Measurements from ENCODE around the gene PCDHA6. TPM values are rescaled to one million over a fixed set of nuclear protein-coding genes. Genes with fewer than 3 reads are reported as not detected.
"Not testable (repeated sequence)": the region's sequence is repeated elsewhere in the genome, so short reads cannot be mapped to it uniquely, and the experiment has no call there.

PCDHA6 gene
- polyA plus RNA-seq, 1 of the 3 experiments (the other 2 are of a cell fraction) = 0.02 TPM

- Histone ChIP-seq H3K4me1 (ENCODE audit: control insufficient read depth in 1 of 2, insufficient read depth in 2 of 2, low read depth in 1 of 2, low read length in 1 of 2) (no peaks in the 10 kb centered on the region), H3K36me3 (replicated peaks in 1 of 2; ENCODE audit: control insufficient read depth in 1 of 2, insufficient read depth in 2 of 2, low read length in 1 of 2) (no peaks in the 10 kb centered on the region), H2AFZ (ENCODE audit: low read depth) (no peak overlapping the region), H3K79me2 (ENCODE audit: insufficient read depth) (no peaks in the 10 kb centered on the region), H3K9me2 (no peaks in the 10 kb centered on the region), H3K4me2 (no peak overlapping the region), H4K20me1 (ENCODE audit: insufficient read depth) (no peaks in the 10 kb centered on the region), H3F3A (replicated peaks; ENCODE audit: insufficient read depth) (no peaks in the 10 kb centered on the region), H3K27ac (ENCODE audit: low read depth in 2 of 2, low read length in 1 of 2) (no peak overlapping the region), H3K4me3 (ENCODE audit: low read depth in 2 of 2, low read length in 1 of 2) (peak overlapping the region in 1 of 2 experiments; percentile 16; a peak in 1 of 4 replicates), H3K9ac (no peak overlapping the region), H3K9me3 (peaks cover 19% of the 10 kb centered on the region; the same call in 1 of the 2 replicates), H3K27me3 (ENCODE audit: insufficient read depth) (no peaks in the 10 kb centered on the region)
- WGBS (ENCODE audit: low lambda C conversion rate) = 64% methylated on average over 15 of the region's 15 CpGs
- TF ChIP-seq CHD2 (IDR thresholded peaks at IDR 0.05; ENCODE audit: low read length, partially characterized antibody) = no peak
- no peak for TF ChIP-seq ELF1 (IDR thresholded peaks at IDR 0.05)
- TF ChIP-seq GATA2 (CRISPR knock-in tag; IDR thresholded peaks at IDR 0.05) = no peak
- no peak for TF ChIP-seq EZH2phosphoT487 (IDR thresholded peaks at IDR 0.05; ENCODE audit: borderline replicate concordance, low read depth)
- TF ChIP-seq POLR2AphosphoS5 (IDR thresholded peaks at IDR 0.05; ENCODE audit: low read depth, low read length) = no peak
- TF ChIP-seq, protein P1, sequence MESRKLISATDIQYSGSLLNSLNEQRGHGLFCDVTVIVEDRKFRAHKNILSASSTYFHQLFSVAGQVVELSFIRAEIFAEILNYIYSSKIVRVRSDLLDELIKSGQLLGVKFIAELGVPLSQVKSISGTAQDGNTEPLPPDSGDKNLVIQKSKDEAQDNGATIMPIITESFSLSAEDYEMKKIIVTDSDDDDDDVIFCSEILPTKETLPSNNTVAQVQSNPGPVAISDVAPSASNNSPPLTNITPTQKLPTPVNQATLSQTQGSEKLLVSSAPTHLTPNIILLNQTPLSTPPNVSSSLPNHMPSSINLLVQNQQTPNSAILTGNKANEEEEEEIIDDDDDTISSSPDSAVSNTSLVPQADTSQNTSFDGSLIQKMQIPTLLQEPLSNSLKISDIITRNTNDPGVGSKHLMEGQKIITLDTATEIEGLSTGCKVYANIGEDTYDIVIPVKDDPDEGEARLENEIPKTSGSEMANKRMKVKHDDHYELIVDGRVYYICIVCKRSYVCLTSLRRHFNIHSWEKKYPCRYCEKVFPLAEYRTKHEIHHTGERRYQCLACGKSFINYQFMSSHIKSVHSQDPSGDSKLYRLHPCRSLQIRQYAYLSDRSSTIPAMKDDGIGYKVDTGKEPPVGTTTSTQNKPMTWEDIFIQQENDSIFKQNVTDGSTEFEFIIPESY (IDR thresholded peaks at IDR 0.05; ENCODE audit: borderline replicate concordance, low read depth) = no peak
- no peak for TF ChIP-seq FOSL2 (IDR thresholded peaks at IDR 0.05; ENCODE audit: borderline replicate concordance, low read depth)
- TF ChIP-seq JUND (IDR thresholded peaks at IDR 0.05) = no peak
- DNase-seq = no peak
- ChIA-PET POLR2A (no interaction called here), CTCF (interaction anchor here (0.7 to 3.7 kb wide), 4 partner anchors 11 to 426 kb away, joined by 3 to 23 read pairs (median 3); partner anchors contain the start of genes PCDHA4 and PCDHA8)
These were observed 32.5 kb upstream of the PCDHA6 start for GRCh38 chr5:140795259-140795641.

DNA sequence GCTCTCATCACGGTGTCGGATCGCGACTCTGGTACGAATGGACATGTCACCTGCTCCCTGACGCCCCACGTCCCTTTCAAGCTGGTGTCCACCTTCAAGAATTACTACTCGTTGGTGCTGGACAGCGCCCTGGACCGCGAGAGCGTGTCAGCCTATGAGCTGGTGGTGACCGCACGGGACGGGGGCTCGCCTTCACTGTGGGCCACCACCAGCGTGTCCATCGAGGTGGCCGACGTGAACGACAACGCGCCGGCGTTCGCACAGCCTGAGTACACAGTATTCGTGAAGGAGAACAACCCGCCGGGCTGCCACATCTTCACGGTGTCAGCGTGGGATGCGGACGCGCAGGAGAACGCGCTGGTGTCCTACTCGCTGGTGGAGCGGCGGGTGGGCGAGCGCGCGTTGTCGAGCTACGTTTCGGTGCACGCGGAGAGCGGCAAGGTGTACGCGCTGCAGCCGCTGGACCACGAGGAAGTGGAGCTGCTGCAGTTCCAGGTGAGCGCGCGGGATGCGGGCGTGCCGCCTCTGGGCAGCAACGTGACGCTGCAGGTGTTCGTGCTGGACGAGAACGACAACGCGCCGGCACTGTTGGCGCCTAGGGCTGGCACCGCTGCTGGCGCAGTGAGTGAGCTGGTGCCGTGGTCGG lies 31.6 kb upstream of the PCDHA6 start:
- H3K27me3 ChIP-seq (ENCODE audit: insufficient read depth); H3K4me1 ChIP-seq (ENCODE audit: control insufficient read depth in 1 of 2, insufficient read depth in 2 of 2, low read depth in 1 of 2, low read length in 1 of 2); H3K4me2 ChIP-seq; H3F3A ChIP-seq (replicated peaks; ENCODE audit: insufficient read depth); H3K9me2 ChIP-seq; H3K27ac ChIP-seq (ENCODE audit: low read depth in 2 of 2, low read length in 1 of 2); H3K79me2 ChIP-seq (ENCODE audit: insufficient read depth); POLR2A ChIA-PET; DNase-seq; H4K20me1 ChIP-seq (ENCODE audit: insufficient read depth); H2AFZ ChIP-seq (ENCODE audit: low read depth); H3K9ac ChIP-seq; H3K36me3 ChIP-seq (replicated peaks in 1 of 2; ENCODE audit: control insufficient read depth in 1 of 2, insufficient read depth in 2 of 2, low read length in 1 of 2): not testable (repeated sequence)
- Histone ChIP-seq H3K4me3 (ENCODE audit: low read depth in 2 of 2, low read length in 1 of 2) (peak overlapping the region in 1 of 2 experiments; percentile 19; a peak in 1 of 4 replicates), H3K9me3 (peaks cover 19% of the 10 kb centered on the region; the same call in 1 of the 2 replicates)
- 85% methylated on average over 64 of the region's 72 CpGs for WGBS (ENCODE audit: low lambda C conversion rate)
- CTCF ChIA-PET = interaction anchor here (1.1 to 3.7 kb wide), 3 partner anchors 10 to 45 kb away, joined by 3 to 23 read pairs (median 6); partner anchors contain the start of genes PCDHA4 and PCDHA8

GRCh38 chr5:140796718-140797095 lies 31.1 kb upstream of the PCDHA6 start:
- no peaks in the 10 kb centered on the region for H3F3A ChIP-seq (replicated peaks; ENCODE audit: insufficient read depth)
- H3K27ac ChIP-seq (ENCODE audit: low read depth in 2 of 2, low read length in 1 of 2) = no peak overlapping the region
- peaks cover 19% of the 10 kb centered on the region; the same call in 1 of the 2 replicates for H3K9me3 ChIP-seq
- ChIA-PET POLR2A (no interaction called here), CTCF (interaction anchor here (2.0 kb wide), 1 partner anchor 11 kb away, joined by 6 read pairs; the partner anchor contains the start of gene PCDHA4)
- H3K4me1 ChIP-seq (ENCODE audit: control insufficient read depth in 1 of 2, insufficient read depth in 2 of 2, low read depth in 1 of 2, low read length in 1 of 2) = no peaks in the 10 kb centered on the region
- no peaks in the 10 kb centered on the region for H3K79me2 ChIP-seq (ENCODE audit: insufficient read depth)
- no peak overlapping the region for H2AFZ ChIP-seq (ENCODE audit: low read depth)
- no peak overlapping the region for H3K4me2 ChIP-seq
- no peaks in the 10 kb centered on the region for H4K20me1 ChIP-seq (ENCODE audit: insufficient read depth)
- WGBS (ENCODE audit: low lambda C conversion rate) = 83% methylated on average over 36 of the region's 39 CpGs
- H3K9ac ChIP-seq = no peak overlapping the region
- H3K4me3 ChIP-seq (ENCODE audit: low read depth in 2 of 2, low read length in 1 of 2) = peak overlapping the region in 1 of 2 experiments; percentile 19; a peak in 1 of 4 replicates
- H3K27me3 ChIP-seq (ENCODE audit: insufficient read depth) = no peaks in the 10 kb centered on the region
- DNase-seq = no peak
- H3K9me2 ChIP-seq = no peaks in the 10 kb centered on the region
- no peaks in the 10 kb centered on the region for H3K36me3 ChIP-seq (replicated peaks in 1 of 2; ENCODE audit: control insufficient read depth in 1 of 2, insufficient read depth in 2 of 2, low read length in 1 of 2)
- TF ChIP-seq MEF2A (IDR thresholded peaks at IDR 0.05; ENCODE audit: borderline replicate concordance, low read depth) = no peak
- TF ChIP-seq NFIC (IDR thresholded peaks at IDR 0.05; ENCODE audit: borderline replicate concordance) = no peak
- no peak for TF ChIP-seq TAF1 (IDR thresholded peaks at IDR 0.05; ENCODE audit: borderline replicate concordance, low read depth, low read length)
- TF ChIP-seq FOSL2 (IDR thresholded peaks at IDR 0.05; ENCODE audit: borderline replicate concordance, low read depth) = no peak
- no peak for TF ChIP-seq CHD2 (IDR thresholded peaks at IDR 0.05; ENCODE audit: low read length, partially characterized antibody)
- no peak for TF ChIP-seq EP300 (IDR thresholded peaks at IDR 0.05; ENCODE audit: borderline replicate concordance in 1 of 2, low read depth in 1 of 2, low read length in 1 of 2)
- no peak for TF ChIP-seq TEAD4 (IDR thresholded peaks at IDR 0.05; ENCODE audit: borderline replicate concordance, insufficient read depth)
- TF ChIP-seq PBX3 (IDR thresholded peaks at IDR 0.05) = no peak
